GM18511 (cell line): ENCODE measurements around the gene CPM.
A peak's percentile ranks its signal among the peaks of the same experiment; 100 is the strongest.

Source experiments
- ATAC-seq: cut with Tn5 transposase; IDR thresholded peaks from one replicate; pipeline ENCODE4 v1.9.1; 2021; ENCODE audit warnings: mild to moderate bottlenecking, moderate library complexity; ENCODE audit not compliant: unreplicated experiment

CPM gene

DNA sequence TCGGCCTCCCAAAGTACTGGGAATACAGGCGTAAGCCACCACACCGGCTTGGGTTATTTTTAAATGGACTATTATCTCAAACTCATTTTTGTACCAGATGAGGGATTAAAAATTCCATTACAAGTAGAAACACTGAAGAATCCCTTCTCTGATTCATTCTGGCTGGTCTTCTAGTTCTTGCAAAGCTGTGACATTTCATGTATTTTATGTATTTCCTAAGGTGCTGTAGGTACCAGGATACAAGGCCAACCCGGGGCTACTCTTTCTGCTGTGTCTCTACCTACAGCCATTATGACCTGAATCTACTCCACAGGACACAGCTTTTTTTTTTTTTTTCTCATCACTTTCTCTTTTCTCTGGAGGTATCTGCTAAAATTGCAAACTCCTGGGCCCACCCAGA lies 24.9 kb downstream of the CPM start:
- no peak for ATAC-seq

DNA sequence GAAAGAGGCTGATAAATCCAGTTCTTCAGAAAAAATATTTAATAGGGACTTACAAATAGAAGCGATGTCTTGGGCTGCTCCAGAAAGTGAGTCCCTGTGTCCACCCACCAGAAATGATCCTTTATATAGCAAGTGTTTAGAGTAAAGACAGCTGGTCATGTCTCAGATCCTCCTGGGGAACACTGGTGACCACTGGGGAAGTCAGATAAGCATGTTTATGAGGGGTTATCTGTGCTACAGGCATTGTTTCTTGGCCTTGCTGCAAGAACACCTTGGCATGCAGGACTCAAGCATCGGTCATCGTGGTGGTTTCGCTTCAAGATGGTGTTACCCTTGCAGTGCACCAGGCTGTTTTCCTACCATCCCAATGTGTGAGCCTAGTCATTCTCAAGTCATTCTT lies 27.2 kb downstream of the CPM start:
- ATAC-seq = no peak

DNA sequence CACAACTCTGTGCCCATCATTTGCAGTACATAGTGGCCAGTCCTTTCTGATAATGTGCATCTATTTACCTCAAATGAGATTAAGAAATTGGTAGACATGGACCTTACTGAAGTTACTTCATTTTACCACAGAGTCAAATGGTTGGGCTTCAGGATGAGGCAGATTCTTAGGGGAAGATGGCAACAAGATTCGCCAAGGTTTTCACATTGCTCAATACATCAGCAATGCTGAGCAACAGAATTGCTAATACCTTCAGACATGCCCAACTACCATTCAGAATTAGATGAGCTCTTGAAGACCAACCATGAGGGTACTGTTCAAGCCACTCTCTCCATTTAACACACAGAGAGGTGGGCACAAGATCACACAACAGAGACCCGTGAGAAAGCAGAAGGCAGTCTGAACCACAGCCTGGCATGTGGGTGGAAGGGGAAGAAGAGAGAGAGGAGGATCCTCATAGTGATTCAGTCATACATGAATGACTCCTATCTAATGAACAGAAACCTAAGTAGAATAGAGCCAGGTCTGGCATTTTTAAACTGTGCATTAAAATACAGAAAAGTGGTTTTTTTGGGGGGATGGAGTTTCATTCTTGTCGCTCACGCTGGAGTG lies 28.5 kb downstream of the CPM start:
- ATAC-seq = peak; percentile 81

GRCh38 chr12:68903511-68903910 lies 29.5 kb downstream of the CPM start:
- ATAC-seq = no peak

GRCh38 chr12:68901551-68901950 lies 31.4 kb downstream of the CPM start:
- ATAC-seq = no peak

- ATAC-seq = no peak
These were observed 31.8 kb downstream of the CPM start for GRCh38 chr12:68901145-68901544.

DNA sequence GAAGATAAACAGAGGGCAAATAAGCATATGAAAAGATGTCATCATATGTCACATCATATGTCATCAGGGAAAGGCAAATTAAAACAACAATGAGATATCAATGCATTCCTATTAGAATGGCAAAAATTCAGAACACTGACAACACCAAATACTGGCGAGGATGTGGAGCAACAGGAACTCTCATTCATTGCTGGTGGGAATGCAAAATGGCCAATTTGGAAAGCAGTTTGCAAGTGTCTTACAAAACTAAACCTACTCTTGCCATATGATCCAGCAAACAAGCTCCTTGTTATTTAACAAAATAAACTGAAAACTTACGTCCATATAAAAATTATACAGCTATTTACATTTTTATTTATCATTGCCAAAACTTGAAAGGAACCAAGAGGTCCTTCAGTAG lies 32.7 kb downstream of the CPM start:
- ATAC-seq = no peak

- ATAC-seq = no peak
These were observed 33.7 kb downstream of the CPM start for GRCh38 chr12:68899251-68899771.

GRCh38 chr12:68896881-68897540 lies 36.0 kb downstream of the CPM start:
- ATAC-seq = no peak

DNA sequence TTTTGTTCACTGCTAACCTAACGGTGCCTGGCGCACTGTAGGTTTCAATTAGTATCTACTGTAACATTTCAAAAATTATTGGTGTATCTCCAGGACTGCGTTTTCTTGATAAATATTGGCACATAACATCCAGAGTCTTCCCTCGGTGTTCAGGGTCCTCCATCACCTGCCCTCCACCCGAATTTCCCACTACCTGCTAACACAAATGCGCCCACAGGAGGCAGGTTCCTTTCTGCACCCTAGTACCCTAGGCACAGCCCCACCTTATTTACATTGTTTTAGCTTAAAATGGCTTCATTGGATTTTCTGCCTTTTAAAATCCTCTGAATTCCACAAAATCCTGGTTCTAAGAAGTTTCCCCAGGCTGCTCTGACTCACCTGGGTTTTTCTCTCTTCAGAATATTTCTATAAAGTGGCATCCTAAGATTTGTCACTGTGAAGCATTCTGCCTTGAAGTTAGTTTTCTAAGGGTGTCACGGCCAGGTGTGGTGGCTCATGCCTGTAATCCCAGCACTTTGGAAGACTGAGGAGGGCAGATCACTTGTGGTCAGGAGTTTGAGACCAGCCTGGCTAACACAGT lies 38.6 kb downstream of the CPM start:
- ATAC-seq = no peak

DNA sequence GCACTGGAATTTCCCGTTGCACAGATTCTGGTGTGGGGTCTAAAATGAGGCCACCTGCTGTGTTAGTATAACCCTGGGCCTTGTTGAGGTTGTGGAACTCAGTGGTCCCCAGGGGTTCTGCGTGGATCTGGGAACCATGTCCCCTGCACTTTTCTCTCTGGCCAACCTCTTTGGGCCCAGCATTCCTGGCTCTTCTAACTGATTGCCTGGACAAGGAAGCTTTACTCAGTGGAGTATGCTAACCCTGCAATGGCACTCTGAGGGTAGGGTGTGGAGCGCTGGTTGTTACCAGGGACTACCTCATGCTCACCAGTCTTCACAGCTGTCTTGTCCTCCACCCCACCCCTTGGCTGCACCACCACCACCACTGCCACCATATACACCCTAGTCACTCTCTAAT lies 39.2 kb downstream of the CPM start:
- no peak for ATAC-seq

- no peak for ATAC-seq
These were observed 39.8 kb downstream of the CPM start for GRCh38 chr12:68893201-68893600.

DNA sequence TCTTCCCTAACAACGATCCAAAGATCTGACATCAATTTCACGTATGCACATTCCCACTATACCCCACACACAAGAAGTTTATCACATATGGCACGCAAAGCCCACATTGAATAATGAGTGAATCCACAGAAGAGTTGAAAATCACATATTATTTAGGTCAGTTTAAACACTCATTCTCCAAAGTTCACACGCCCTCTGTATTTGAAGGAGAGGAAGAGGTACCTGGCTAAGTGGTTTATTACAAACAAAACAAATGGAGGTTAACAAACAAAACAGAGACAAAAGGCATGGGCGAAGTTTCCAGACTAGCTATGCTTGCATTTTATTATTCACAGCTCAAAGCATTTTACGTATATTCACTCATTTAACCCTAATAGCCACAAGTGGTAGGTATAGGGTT lies 41.8 kb downstream of the CPM start:
- ATAC-seq = no peak

- ATAC-seq = no peak
These were observed 42.3 kb downstream of the CPM start for GRCh38 chr12:68890701-68891113.

DNA sequence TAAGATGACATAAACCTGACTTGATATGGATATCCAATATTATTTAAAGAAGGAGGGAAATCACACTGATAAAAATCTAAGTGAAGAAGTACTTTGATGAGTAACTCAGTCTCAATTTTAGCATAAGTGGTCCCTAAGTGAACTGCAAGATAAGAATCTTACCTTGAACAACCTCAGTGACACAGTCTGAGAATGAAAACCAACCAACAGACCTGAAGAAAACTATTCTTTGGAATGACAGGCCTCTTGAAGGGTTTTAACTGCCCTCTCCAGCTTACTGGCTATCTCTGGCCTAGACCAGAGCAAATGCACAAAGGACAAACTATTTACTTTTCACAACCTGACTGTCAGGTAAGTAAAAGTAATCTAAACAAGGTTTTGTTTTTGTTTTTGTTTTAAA lies 44.7 kb downstream of the CPM start:
- ATAC-seq = no peak

GRCh38 chr12:68887641-68888040 lies 45.3 kb downstream of the CPM start:
- no peak for ATAC-seq

GRCh38 chr12:68886636-68887572 lies 46.1 kb downstream of the CPM start:
- ATAC-seq = no peak

GRCh38 chr12:68885381-68885780 lies 47.6 kb downstream of the CPM start:
- ATAC-seq = no peak

- no peak for ATAC-seq
These were observed 48.7 kb downstream of the CPM start for GRCh38 chr12:68884251-68884650.

- no peak for ATAC-seq
These were observed 49.8 kb downstream of the CPM start for GRCh38 chr12:68883151-68883550.

- ATAC-seq = no peak
These were observed 50.6 kb downstream of the CPM start for GRCh38 chr12:68882251-68882964.
